ENCODE results near the gene TIMP2.

Gene TIMP2

DNA sequence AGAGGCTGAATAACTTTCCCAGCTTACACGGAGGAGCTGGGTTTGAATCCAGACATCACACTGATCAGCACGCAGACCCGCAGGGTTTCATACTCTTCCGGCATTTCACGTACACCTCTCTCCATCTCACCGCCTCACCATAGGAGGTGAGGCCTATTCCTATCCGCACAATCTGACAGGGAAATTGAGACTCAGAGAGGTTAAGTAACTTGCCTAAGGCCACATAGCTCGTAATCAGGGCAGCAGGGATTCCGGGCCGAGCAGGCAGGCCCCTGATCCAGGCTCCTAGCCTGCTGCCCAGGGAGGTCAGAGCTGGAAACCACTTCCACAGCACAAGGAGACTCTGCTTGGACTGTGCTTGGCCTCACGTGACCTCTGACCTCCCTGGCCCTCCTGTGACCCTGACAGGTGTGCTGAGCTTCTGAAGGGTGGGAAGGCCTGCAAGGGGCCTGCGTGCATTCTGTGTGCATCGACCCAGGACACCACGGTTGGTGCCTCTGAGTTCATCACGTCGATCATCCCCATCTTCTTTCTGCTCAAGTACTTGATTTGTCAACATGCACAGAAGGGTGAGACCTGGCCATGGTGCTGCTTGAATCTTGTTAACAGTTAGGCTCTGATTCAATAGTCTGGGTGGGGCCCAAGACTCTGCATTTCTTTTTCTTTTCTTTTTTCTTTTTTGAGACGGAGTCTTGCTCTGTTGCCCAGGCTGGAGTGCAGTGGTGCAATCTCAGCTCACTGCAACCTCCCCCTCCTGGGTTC, 26.9 kb downstream of the TIMP2 start:
- no peaks in the 10 kb centered on the region for H3K27me3 ChIP-seq (ENCODE audit: insufficient read depth, low read length)
- no peaks in the 10 kb centered on the region for H3K9me3 ChIP-seq (ENCODE audit: insufficient read depth, low read depth, low read length)
- no peak overlapping the region for H3K4me3 ChIP-seq (ENCODE audit: low read length)
- H3K27ac ChIP-seq (ENCODE audit: low read length), result no peak overlapping the region
- H3K36me3 ChIP-seq (ENCODE audit: insufficient read depth, low read depth, low read length), result peaks cover 7% of the 10 kb centered on the region
- H3K9ac ChIP-seq (ENCODE audit: low read depth, low read length), result no peak overlapping the region
- peaks cover 11% of the 10 kb centered on the region; the same call in 1 of the 2 replicates for H3K4me1 ChIP-seq (ENCODE audit: insufficient read depth, low read length)

DNA sequence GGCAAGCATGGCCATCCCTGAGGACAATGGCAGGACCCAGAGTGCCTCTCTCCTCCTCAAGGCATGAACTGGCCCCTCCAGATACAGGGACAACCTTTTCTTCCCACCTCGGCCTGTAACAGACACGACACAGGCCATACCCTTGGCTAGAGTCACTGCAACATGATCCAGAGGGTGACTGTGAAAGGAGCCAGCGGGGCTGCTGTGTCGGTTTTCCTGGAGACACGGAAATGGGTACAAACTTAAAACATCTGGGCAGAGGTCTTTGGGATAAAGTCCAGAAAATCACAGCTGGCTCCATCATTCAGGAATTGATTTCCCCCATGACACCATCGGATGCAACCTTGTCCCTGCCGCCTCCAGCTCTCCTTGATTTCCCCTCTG, 27.5 kb downstream of the TIMP2 start:
- no peak overlapping the region for H3K9ac ChIP-seq (ENCODE audit: low read depth, low read length)
- peaks cover 7% of the 10 kb centered on the region for H3K36me3 ChIP-seq (ENCODE audit: insufficient read depth, low read depth, low read length)
- H3K27ac ChIP-seq (ENCODE audit: low read length), result no peak overlapping the region
- no peaks in the 10 kb centered on the region for H3K27me3 ChIP-seq (ENCODE audit: insufficient read depth, low read length)
- no peaks in the 10 kb centered on the region for H3K9me3 ChIP-seq (ENCODE audit: insufficient read depth, low read depth, low read length)
- peaks cover 11% of the 10 kb centered on the region; the same call in 1 of the 2 replicates for H3K4me1 ChIP-seq (ENCODE audit: insufficient read depth, low read length)
- H3K4me3 ChIP-seq (ENCODE audit: low read length), result no peak overlapping the region

- Histone ChIP-seq H3K36me3 (ENCODE audit: insufficient read depth, low read depth, low read length) (peaks cover 7% of the 10 kb centered on the region), H3K9me3 (ENCODE audit: insufficient read depth, low read depth, low read length) (no peaks in the 10 kb centered on the region), H3K9ac (ENCODE audit: low read depth, low read length) (no peak overlapping the region), H3K4me1 (ENCODE audit: insufficient read depth, low read length) (peaks cover 11% of the 10 kb centered on the region; the same call in 1 of the 2 replicates), H3K27ac (ENCODE audit: low read length) (no peak overlapping the region), H3K4me3 (ENCODE audit: low read length) (no peak overlapping the region), H3K27me3 (ENCODE audit: insufficient read depth, low read length) (no peaks in the 10 kb centered on the region)
Measured at GRCh38 chr17:78896834-78897663, 28.1 kb downstream of the TIMP2 start.

GRCh38 chr17:78896091-78896833, 28.9 kb downstream of the TIMP2 start:
- H3K4me1 ChIP-seq (ENCODE audit: insufficient read depth, low read length), result peaks cover 11% of the 10 kb centered on the region; the same call in 1 of the 2 replicates
- no peak overlapping the region for H3K4me3 ChIP-seq (ENCODE audit: low read length)
- no peaks in the 10 kb centered on the region for H3K27me3 ChIP-seq (ENCODE audit: insufficient read depth, low read length)
- H3K27ac ChIP-seq (ENCODE audit: low read length), result no peak overlapping the region
- H3K9me3 ChIP-seq (ENCODE audit: insufficient read depth, low read depth, low read length), result no peaks in the 10 kb centered on the region
- H3K9ac ChIP-seq (ENCODE audit: low read depth, low read length), result no peak overlapping the region
- H3K36me3 ChIP-seq (ENCODE audit: insufficient read depth, low read depth, low read length), result peaks cover 4% of the 10 kb centered on the region

DNA sequence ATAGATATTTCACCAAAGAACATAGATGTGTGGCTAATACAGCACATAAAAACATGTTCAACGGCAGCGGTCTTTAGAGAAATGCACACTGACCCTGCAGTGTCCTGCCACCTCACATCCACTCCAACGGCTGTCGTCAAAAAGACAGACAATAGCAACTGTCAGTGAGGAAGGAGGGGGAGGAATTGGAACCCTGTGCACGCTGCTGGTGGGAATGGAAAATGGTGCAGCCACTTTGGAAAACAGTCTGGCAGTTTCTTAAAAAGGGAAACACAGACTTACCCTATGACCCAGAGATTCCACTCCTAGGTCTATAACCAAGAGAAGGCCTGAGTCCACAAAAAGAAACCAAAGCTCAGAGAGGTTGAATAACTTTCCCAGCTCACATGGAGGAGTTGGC, 29.9 kb downstream of the TIMP2 start:
- H3K36me3 ChIP-seq (ENCODE audit: insufficient read depth, low read depth, low read length), result no peaks in the 10 kb centered on the region; the same call in 1 of the 2 replicates
- H3K9me3 ChIP-seq (ENCODE audit: insufficient read depth, low read depth, low read length), result no peaks in the 10 kb centered on the region
- no peak overlapping the region for H3K27ac ChIP-seq (ENCODE audit: low read length)
- H3K9ac ChIP-seq (ENCODE audit: low read depth, low read length), result no peak overlapping the region
- peaks cover 11% of the 10 kb centered on the region; the same call in 1 of the 2 replicates for H3K4me1 ChIP-seq (ENCODE audit: insufficient read depth, low read length)
- H3K4me3 ChIP-seq (ENCODE audit: low read length), result no peak overlapping the region
- H3K27me3 ChIP-seq (ENCODE audit: insufficient read depth, low read length), result no peaks in the 10 kb centered on the region

DNA sequence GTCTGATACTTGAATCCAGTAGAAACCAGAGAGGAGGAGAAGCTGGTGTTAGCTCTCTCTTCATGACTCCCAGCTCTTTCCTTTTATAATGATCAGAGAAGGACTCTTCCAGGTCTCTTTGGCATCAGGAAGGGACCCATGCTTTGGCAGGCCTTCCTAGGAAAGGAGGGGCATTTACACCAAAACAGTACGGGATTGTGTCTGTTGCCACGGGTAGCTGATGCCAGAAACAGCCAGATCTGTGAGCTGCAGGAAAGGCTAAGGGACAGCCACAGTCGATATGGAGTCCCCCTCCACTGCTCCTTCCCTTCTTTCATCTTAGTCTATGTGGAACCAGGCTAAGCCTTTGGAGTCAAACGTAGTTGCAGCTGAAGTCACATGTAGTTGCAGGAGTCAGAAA, 31.5 kb downstream of the TIMP2 start:
- no peaks in the 10 kb centered on the region; the same call in 1 of the 2 replicates for H3K36me3 ChIP-seq (ENCODE audit: insufficient read depth, low read depth, low read length)
- H3K27me3 ChIP-seq (ENCODE audit: insufficient read depth, low read length), result no peaks in the 10 kb centered on the region
- no peak overlapping the region for H3K9ac ChIP-seq (ENCODE audit: low read depth, low read length)
- no peak overlapping the region for H3K27ac ChIP-seq (ENCODE audit: low read length)
- H3K9me3 ChIP-seq (ENCODE audit: insufficient read depth, low read depth, low read length), result no peaks in the 10 kb centered on the region
- H3K4me3 ChIP-seq (ENCODE audit: low read length), result no peak overlapping the region
- no peaks in the 10 kb centered on the region for H3K4me1 ChIP-seq (ENCODE audit: insufficient read depth, low read length)

DNA sequence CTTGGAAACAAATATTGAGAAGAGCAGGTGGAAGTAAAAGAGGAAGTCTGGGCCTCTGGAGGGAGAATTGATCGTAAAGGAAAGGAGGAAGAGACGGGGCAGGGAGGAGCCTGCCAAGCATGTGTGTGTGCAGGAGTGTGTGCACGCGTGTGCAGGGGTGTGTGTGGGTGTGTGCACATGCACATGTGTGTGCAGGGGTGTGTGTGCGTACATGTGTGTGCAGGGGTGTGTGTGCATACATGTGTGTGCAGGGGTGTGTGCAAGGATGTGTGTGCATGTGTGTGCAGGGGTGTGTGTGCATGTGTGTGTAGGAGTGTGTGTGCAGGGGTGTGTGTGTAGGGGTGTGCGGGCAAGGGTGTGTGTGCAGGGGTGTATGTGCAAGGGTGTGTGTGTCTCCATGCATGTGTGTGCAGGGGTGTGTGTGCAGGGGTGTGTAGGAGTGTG, 32.2 kb downstream of the TIMP2 start:
- Histone ChIP-seq H3K9ac (ENCODE audit: low read depth, low read length) (no peak overlapping the region), H3K9me3 (ENCODE audit: insufficient read depth, low read depth, low read length) (no peaks in the 10 kb centered on the region), H3K36me3 (ENCODE audit: insufficient read depth, low read depth, low read length) (no peaks in the 10 kb centered on the region; the same call in 1 of the 2 replicates), H3K27me3 (ENCODE audit: insufficient read depth, low read length) (no peaks in the 10 kb centered on the region), H3K4me1 (ENCODE audit: insufficient read depth, low read length) (no peaks in the 10 kb centered on the region), H3K27ac (ENCODE audit: low read length) (no peak overlapping the region), H3K4me3 (ENCODE audit: low read length) (no peak overlapping the region)

DNA sequence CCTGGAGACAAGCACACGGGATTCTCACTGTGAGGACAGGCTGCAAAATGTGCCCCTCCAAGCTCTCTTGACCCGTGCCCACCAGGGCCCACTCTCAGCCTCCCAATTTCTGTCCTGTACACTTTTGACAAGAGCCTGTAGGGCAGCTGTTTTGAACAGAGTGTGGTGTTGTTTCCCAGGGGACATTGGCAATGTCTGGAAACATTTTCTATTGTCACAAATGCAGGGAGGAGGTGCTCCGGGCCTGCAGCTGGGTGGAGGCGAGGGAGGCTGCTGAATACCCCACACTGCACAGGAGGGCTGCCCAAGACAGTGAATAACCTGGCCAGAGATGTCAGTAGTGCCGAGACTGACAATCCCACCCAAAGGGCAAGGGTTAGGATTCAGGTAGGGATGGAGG, 32.7 kb downstream of the TIMP2 start:
- no peaks in the 10 kb centered on the region; the same call in 1 of the 2 replicates for H3K36me3 ChIP-seq (ENCODE audit: insufficient read depth, low read depth, low read length)
- no peaks in the 10 kb centered on the region for H3K4me1 ChIP-seq (ENCODE audit: insufficient read depth, low read length)
- no peak overlapping the region for H3K4me3 ChIP-seq (ENCODE audit: low read length)
- no peak overlapping the region for H3K27ac ChIP-seq (ENCODE audit: low read length)
- H3K9me3 ChIP-seq (ENCODE audit: insufficient read depth, low read depth, low read length), result no peaks in the 10 kb centered on the region
- no peak overlapping the region for H3K9ac ChIP-seq (ENCODE audit: low read depth, low read length)
- H3K27me3 ChIP-seq (ENCODE audit: insufficient read depth, low read length), result no peaks in the 10 kb centered on the region

GRCh38 chr17:78892062-78892456, 33.1 kb downstream of the TIMP2 start:
- Histone ChIP-seq H3K27me3 (ENCODE audit: insufficient read depth, low read length) (no peaks in the 10 kb centered on the region), H3K4me1 (ENCODE audit: insufficient read depth, low read length) (no peaks in the 10 kb centered on the region), H3K9ac (ENCODE audit: low read depth, low read length) (no peak overlapping the region), H3K36me3 (ENCODE audit: insufficient read depth, low read depth, low read length) (no peaks in the 10 kb centered on the region; the same call in 1 of the 2 replicates), H3K9me3 (ENCODE audit: insufficient read depth, low read depth, low read length) (no peaks in the 10 kb centered on the region), H3K27ac (ENCODE audit: low read length) (no peak overlapping the region), H3K4me3 (ENCODE audit: low read length) (no peak overlapping the region)

DNA sequence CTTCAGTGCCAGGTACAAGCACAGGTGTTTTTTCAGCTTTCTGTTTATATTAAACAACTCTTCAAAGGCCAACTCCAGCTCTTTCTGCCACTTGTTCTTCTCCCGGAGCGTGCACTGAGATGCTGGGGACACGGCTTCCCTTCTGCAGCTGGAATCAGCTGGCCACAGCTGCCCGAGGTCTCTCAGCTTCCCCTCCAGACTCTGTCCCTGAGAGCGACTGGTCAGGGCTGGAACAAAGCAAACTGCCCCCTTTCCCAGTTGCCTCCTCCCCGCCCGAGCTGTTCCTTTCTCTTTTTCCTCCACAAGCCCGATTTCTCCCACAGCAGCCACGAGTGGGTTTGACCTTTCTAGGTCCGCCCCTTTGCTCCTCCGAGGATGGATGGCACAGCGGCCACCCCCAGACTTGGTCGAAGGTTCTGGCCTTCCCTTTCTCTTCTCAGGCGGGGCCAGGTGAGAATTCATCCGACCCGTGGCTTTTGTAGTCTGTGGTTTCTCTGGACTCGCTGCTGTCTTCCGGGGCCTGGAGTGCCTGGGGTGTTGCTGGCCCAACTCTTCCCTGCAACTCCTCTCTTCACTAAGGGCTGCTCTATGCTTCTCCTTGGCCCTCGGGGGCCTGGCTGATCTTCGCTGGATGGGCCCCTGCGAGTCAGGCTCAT, 33.7 kb downstream of the TIMP2 start:
- H3K36me3 ChIP-seq (ENCODE audit: insufficient read depth, low read depth, low read length), result no peaks in the 10 kb centered on the region; the same call in 1 of the 2 replicates
- H3K9me3 ChIP-seq (ENCODE audit: insufficient read depth, low read depth, low read length), result no peaks in the 10 kb centered on the region
- H3K4me3 ChIP-seq (ENCODE audit: low read length), result no peak overlapping the region
- H3K9ac ChIP-seq (ENCODE audit: low read depth, low read length), result no peak overlapping the region
- no peaks in the 10 kb centered on the region for H3K4me1 ChIP-seq (ENCODE audit: insufficient read depth, low read length)
- H3K27ac ChIP-seq (ENCODE audit: low read length), result no peak overlapping the region
- H3K27me3 ChIP-seq (ENCODE audit: insufficient read depth, low read length), result no peaks in the 10 kb centered on the region

GRCh38 chr17:78890498-78890897, 34.7 kb downstream of the TIMP2 start:
- no peaks in the 10 kb centered on the region; the same call in 1 of the 2 replicates for H3K36me3 ChIP-seq (ENCODE audit: insufficient read depth, low read depth, low read length)
- H3K4me1 ChIP-seq (ENCODE audit: insufficient read depth, low read length), result no peaks in the 10 kb centered on the region
- no peak overlapping the region for H3K4me3 ChIP-seq (ENCODE audit: low read length)
- no peak overlapping the region for H3K27ac ChIP-seq (ENCODE audit: low read length)
- no peaks in the 10 kb centered on the region for H3K27me3 ChIP-seq (ENCODE audit: insufficient read depth, low read length)
- no peaks in the 10 kb centered on the region for H3K9me3 ChIP-seq (ENCODE audit: insufficient read depth, low read depth, low read length)
- H3K9ac ChIP-seq (ENCODE audit: low read depth, low read length), result no peak overlapping the region
